HepG2 (cell line): ENCODE measurements around the gene SYNGR4. TPM values are rescaled to one million over a fixed set of nuclear protein-coding genes. Genes with fewer than 3 reads are reported as not detected.

Experiments
- ARID5B ChIP-seq: IDR thresholded peaks from 2 replicates; pipeline ENCODE4 v1.4.0; 2020; ENCODE audit warnings: mild to moderate bottlenecking, missing genetic modification reagents
- CENPX ChIP-seq: sonication (generic); formaldehyde crosslinking; IDR thresholded peaks from 2 replicates; pipeline ENCODE4 v1.9.0; 2021; ENCODE audit warnings: mild to moderate bottlenecking, missing genetic modification reagents, moderate library complexity
- DPF2 ChIP-seq: sonication (generic); formaldehyde crosslinking; IDR thresholded peaks from 2 replicates; pipeline ENCODE4 v1.4.0; 2020; ENCODE audit warnings: mild to moderate bottlenecking, low read depth, missing genetic modification reagents, borderline replicate concordance
- HCFC1 ChIP-seq: fragments of 150-350 bp; IDR thresholded peaks from 2 replicates; pipeline ENCODE4 v1.6.1; 2014; ENCODE audit warnings: low read depth, low read length
- MBNL3 ChIP-seq: fragments of 250-450 bp; sonication (Bioruptor Pico); conservative IDR thresholded peaks from 2 replicates; pipeline ENCODE4 v1.8.0; 2022; ENCODE audit warnings: mild to moderate bottlenecking, inconsistent platforms
- MIXL1 ChIP-seq: IDR thresholded peaks from 2 replicates; pipeline ENCODE4 v1.6.1; 2016
- NFIC ChIP-seq: IDR thresholded peaks from 2 replicates; pipeline ENCODE4 v1.6.1; 2012; ENCODE audit warnings: mild to moderate bottlenecking, low read length, inconsistent platforms
- RXRB ChIP-seq: IDR thresholded peaks from 2 replicates; pipeline ENCODE4 v1.6.1; 2016; ENCODE audit warnings: borderline replicate concordance, missing genetic modification reagents, missing compliant biosample characterization
- SAFB2 ChIP-seq: sonication (generic); formaldehyde crosslinking; IDR thresholded peaks from 2 replicates; pipeline ENCODE4 v1.5.1; 2020; ENCODE audit warnings: missing genetic modification reagents, low read depth, mild to moderate bottlenecking, borderline replicate concordance
- STAG1 ChIP-seq: sonication (generic); formaldehyde crosslinking; IDR thresholded peaks from 2 replicates; pipeline ENCODE4 v1.4.0; 2020; ENCODE audit warnings: missing genetic modification reagents
- ZBTB43 ChIP-seq: sonication (generic); formaldehyde crosslinking; conservative IDR thresholded peaks from 2 replicates; pipeline ENCODE4 v1.4.0; 2020; ENCODE audit warnings: missing genetic modification reagents
- ZBTB7A ChIP-seq: sonication (generic); formaldehyde crosslinking; IDR thresholded peaks from 2 replicates; pipeline ENCODE4 v1.8.0; 2022; ENCODE audit warnings: mild to moderate bottlenecking, missing genetic modification reagents
- ZC3H4 ChIP-seq: sonication (generic); formaldehyde crosslinking; IDR thresholded peaks from 2 replicates; pipeline ENCODE4 v1.4.0; 2020; ENCODE audit warnings: missing genetic modification reagents, borderline replicate concordance
- ZFP36L1 ChIP-seq: sonication (generic); formaldehyde crosslinking; IDR thresholded peaks from 2 replicates; pipeline ENCODE4 v1.8.0; 2022; ENCODE audit warnings: mild to moderate bottlenecking, missing genetic modification reagents, moderate library complexity
- ZFP41 ChIP-seq: sonication (generic); formaldehyde crosslinking; IDR thresholded peaks from 2 replicates; pipeline ENCODE4 v1.4.0; 2020; ENCODE audit warnings: mild to moderate bottlenecking, missing genetic modification reagents, borderline replicate concordance
- ZMAT5 ChIP-seq: sonication (generic); formaldehyde crosslinking; IDR thresholded peaks from 2 replicates; pipeline ENCODE4 v1.5.0; 2020; ENCODE audit warnings: mild to moderate bottlenecking, low read depth, missing genetic modification reagents, borderline replicate concordance
- ZNF512 ChIP-seq: sonication (generic); formaldehyde crosslinking; IDR thresholded peaks from 2 replicates; pipeline ENCODE4 v1.4.0; 2020; ENCODE audit warnings: mild to moderate bottlenecking, missing genetic modification reagents
- ZNF552 ChIP-seq: sonication (generic); formaldehyde crosslinking; IDR thresholded peaks from 2 replicates; pipeline ENCODE4 v1.9.0; 2022; ENCODE audit warnings: missing genetic modification reagents, mild to moderate bottlenecking, borderline replicate concordance
- ZNF576 ChIP-seq: sonication (generic); formaldehyde crosslinking; IDR thresholded peaks from 2 replicates; pipeline ENCODE4 v1.4.0; 2020; ENCODE audit warnings: mild to moderate bottlenecking, missing genetic modification reagents
- ZNF660 ChIP-seq: sonication (generic); formaldehyde crosslinking; IDR thresholded peaks from 2 replicates; pipeline ENCODE4 v1.5.1; 2020; ENCODE audit warnings: mild to moderate bottlenecking, low read depth, missing genetic modification reagents, borderline replicate concordance
- ZNF713 ChIP-seq: sonication (generic); formaldehyde crosslinking; IDR thresholded peaks from 2 replicates; pipeline ENCODE4 v1.4.0; 2020; ENCODE audit warnings: mild to moderate bottlenecking, missing genetic modification reagents
- ZNF737 ChIP-seq: sonication (generic); formaldehyde crosslinking; IDR thresholded peaks from 2 replicates; pipeline ENCODE4 v1.5.0; 2020; ENCODE audit warnings: missing genetic modification reagents, mild to moderate bottlenecking, borderline replicate concordance
- ZNF766 ChIP-seq: sonication (generic); formaldehyde crosslinking; IDR thresholded peaks from 2 replicates; pipeline ENCODE4 v1.5.0; 2020; ENCODE audit warnings: missing genetic modification reagents, borderline replicate concordance
- ZNF780A ChIP-seq: sonication (generic); formaldehyde crosslinking; IDR thresholded peaks from 2 replicates; pipeline ENCODE4 v1.8.0; 2022; ENCODE audit warnings: mild to moderate bottlenecking, missing genetic modification reagents, moderate library complexity
- ZSCAN9 ChIP-seq: IDR thresholded peaks from 2 replicates; pipeline ENCODE4 v1.6.1; 2016; ENCODE audit warnings: borderline replicate concordance
- polyA plus RNA-seq, 8 experiments: library from polyadenylated mRNA; depleted of rRNA in 3 of 8; stranded (reverse) in 7 of 8; unstranded in 1 of 8; fragments of >200 nt; fragmentation: Illumina TruSeq in 4 of 8; extraction: Trizol in 4 of 8; gene quantifications; 2 replicates each; pipeline versions ENCODE4 v1.2.1 to v1.2.3, GENCODE V29; 2011 to 2016; ENCODE audit warnings: low read depth in 4 of 8, missing spikeins in 1 of 8, mixed read lengths in 1 of 8; ENCODE audit not compliant: insufficient read depth in 1 of 8
- total RNA-seq, 5 experiments: library from RNA; depleted of rRNA; stranded (reverse); fragments of >200 nt; fragmentation: Illumina TruSeq; extraction: Trizol; gene quantifications; 2 replicates each; pipeline ENCODE4 v1.2.3, GENCODE V29; 2016; ENCODE audit warnings: low read depth in 1 of 5

Gene SYNGR4
- total and polyA plus RNA-seq, 2 of the 13 experiments (the other 11 are each of a cell fraction or from before 2014, with no cell fraction given): not detected

- TF ChIP-seq ZNF512 (no peak), MBNL3 (CRISPR knock-in tag) (no peak), HCFC1 (no peak), CENPX (no peak), ZC3H4 (CRISPR knock-in tag) (peak; percentile 71; the same call in 1 of the 2 replicates), ZBTB43 (CRISPR knock-in tag) (no peak), ZNF552 (CRISPR knock-in tag) (no peak), ZBTB7A (CRISPR knock-in tag) (0 out of 2 replicates have a peak, but pooled peaks have one; percentile 48), ZSCAN9 (no peak; the same call in 1 of the 2 replicates), STAG1 (CRISPR knock-in tag) (no peak; the same call in 1 of the 2 replicates), SAFB2 (CRISPR knock-in tag) (no peak), ZNF780A (CRISPR knock-in tag) (no peak), ZNF737 (CRISPR knock-in tag) (no peak), MIXL1 (CRISPR knock-in tag) (no peak), NFIC (no peak), ZMAT5 (no peak), DPF2 (CRISPR knock-in tag) (no peak), ZNF766 (no peak), ZFP41 (CRISPR knock-in tag) (0 out of 2 replicates have a peak, but pooled peaks have one; percentile 14), ARID5B (CRISPR knock-in tag) (no peak), RXRB (no peak), ZFP36L1 (CRISPR knock-in tag) (no peak), ZNF713 (CRISPR knock-in tag) (no peak), ZNF576 (no peak), ZNF660 (CRISPR knock-in tag) (no peak)
Observed at GRCh38 chr19:48363500-48363809, 712 bp upstream of the SYNGR4 start (continued).
